Breast epithelium (tissue), 4 donors: ENCODE data around the gene NSUN2. TPM values are rescaled to one million over a fixed set of nuclear protein-coding genes. Genes with fewer than 3 reads are reported as not detected.

Experiments used
- DNase-seq, 2 donors: peaks; one replicate each; pipeline ENCODE4 v3.0.0-alpha.2; 2019; ENCODE audit warnings: low spot score in 2 of 2
- H3K27ac ChIP-seq, 2 donors: fragments of 200-600 bp; sonication (generic) in 1 of 2; one replicate each; pipeline ENCODE4 v1.5.1; 2016 to 2019; ENCODE audit warnings: mild to moderate bottlenecking in 1 of 2
- H3K27me3 ChIP-seq, 2 donors: fragments of 200-600 bp; sonication (generic) in 1 of 2; one replicate each; pipeline versions ENCODE4 v1.5.1 to v1.6.0; 2017 to 2019; ENCODE audit warnings: control low read depth in 1 of 2, mild to moderate bottlenecking in 1 of 2
- H3K36me3 ChIP-seq: fragments of 200-600 bp; one replicate; pipeline ENCODE4 v1.5.1; 2019
- H3K4me1 ChIP-seq, 2 donors: fragments of 200-600 bp; sonication (generic); one replicate each; pipeline ENCODE4 v1.5.1; 2016 to 2019; ENCODE audit warnings: control low read depth in 1 of 2
- H3K4me3 ChIP-seq, 3 donors: fragments of 200-600 bp; sonication (generic); 1 replicate in 2 of 3; 2 replicates in 1 of 3; pipeline ENCODE4 v1.5.1; 2016 to 2019; ENCODE audit warnings: mild to moderate bottlenecking in 3 of 3, moderate library complexity in 2 of 3
- H3K9me3 ChIP-seq, 2 donors: fragments of 200-600 bp; sonication (generic) in 1 of 2; one replicate each; pipeline ENCODE4 v1.5.1; 2016 to 2019; ENCODE audit warnings: control low read depth in 1 of 2
- CTCF ChIP-seq, 3 donors: fragments of 450-650 bp; IDR thresholded peaks; one replicate each; pipeline ENCODE4 v1.5.1; 2016 to 2017; ENCODE audit warnings: antibody characterized with exemption in 3 of 3, mild to moderate bottlenecking in 3 of 3, moderate library complexity in 3 of 3
- POLR2A ChIP-seq: fragments of 450-650 bp; IDR thresholded peaks from one replicate; pipeline ENCODE4 v1.6.1; 2016; ENCODE audit warnings: antibody characterized with exemption, mild to moderate bottlenecking, moderate library complexity
- POLR2AphosphoS5 ChIP-seq, 3 donors: sonication (generic); formaldehyde crosslinking; IDR thresholded peaks; one replicate each; pipeline ENCODE4 v1.6.1; 2017; ENCODE audit warnings: antibody characterized with exemption in 3 of 3
- intact Hi-C: fragments of 100-400 bp; cut with DNase I; formaldehyde crosslinking; loops from one replicate; pipeline ENCODE4 v1.15.1; 2023; ENCODE audit warnings: low total_unique reads
- total RNA-seq, 3 donors: library from RNA; depleted of rRNA; stranded (reverse); fragments of >200 nt; gene quantifications; one replicate each; pipeline ENCODE4 v1.1.0, GENCODE V29; 2016

NSUN2 gene
- total RNA-seq, 3 donors from 2014 or later = 36.8 to 58.7 (median 55.6) TPM

GRCh38 chr5:6570530-6570929 lies 62.3 kb downstream of the NSUN2 start:
- peaks cover 0 to 32% of the 10 kb centered on the region in 2 donors for H3K27me3 ChIP-seq
- no peaks in the 10 kb centered on the region for H3K9me3 ChIP-seq
- TF ChIP-seq POLR2AphosphoS5 (IDR thresholded peaks at IDR 0.05) = no peak
- no peaks in the 10 kb centered on the region for H3K4me1 ChIP-seq
- intact Hi-C loops = no loop called here
- DNase-seq = no peak
- no peaks in the 10 kb centered on the region for H3K36me3 ChIP-seq
- no peak overlapping the region for H3K4me3 ChIP-seq
- no peak overlapping the region for H3K27ac ChIP-seq

GRCh38 chr5:6568889-6569288 lies 64.0 kb downstream of the NSUN2 start:
- no peak for TF ChIP-seq CTCF (IDR thresholded peaks at IDR 0.05)
- TF ChIP-seq POLR2A = no peak
- Histone ChIP-seq H3K27me3 (peaks cover 0 to 29% of the 10 kb centered on the region in 2 donors), H3K4me3 (no peak overlapping the region), H3K9me3 (no peaks in the 10 kb centered on the region), H3K27ac (no peak overlapping the region), H3K4me1 (no peaks in the 10 kb centered on the region), H3K36me3 (no peaks in the 10 kb centered on the region)
- DNase-seq = no peak
- intact Hi-C loops = no loop called here

GRCh38 chr5:6568383-6568782 lies 64.5 kb downstream of the NSUN2 start:
- no peaks in the 10 kb centered on the region for H3K4me1 ChIP-seq

GRCh38 chr5:6567835-6568234 lies 65.0 kb downstream of the NSUN2 start:
- Histone ChIP-seq H3K9me3 (no peaks in the 10 kb centered on the region), H3K4me3 (no peak overlapping the region), H3K36me3 (no peaks in the 10 kb centered on the region), H3K27ac (no peak overlapping the region), H3K4me1 (no peaks in the 10 kb centered on the region), H3K27me3 (peaks cover 0 to 23% of the 10 kb centered on the region in 2 donors)
- DNase-seq = no peak
- no peak for TF ChIP-seq CTCF (IDR thresholded peaks at IDR 0.05)
- TF ChIP-seq POLR2AphosphoS5 (IDR thresholded peaks at IDR 0.05) = no peak
- intact Hi-C loops = no loop called here

More at GRCh38 chr5:6568383-6568782, 64.5 kb downstream of the NSUN2 start:
- no peak overlapping the region for H3K27ac ChIP-seq
- no peak for TF ChIP-seq POLR2A
- no peak for TF ChIP-seq POLR2AphosphoS5 (IDR thresholded peaks at IDR 0.05)
- TF ChIP-seq CTCF (IDR thresholded peaks at IDR 0.05) = no peak
- intact Hi-C loops = no loop called here
- DNase-seq = no peak
- H3K4me3 ChIP-seq = no peak overlapping the region
- no peaks in the 10 kb centered on the region for H3K36me3 ChIP-seq
- H3K9me3 ChIP-seq = no peaks in the 10 kb centered on the region
- peaks cover 0 to 25% of the 10 kb centered on the region in 2 donors for H3K27me3 ChIP-seq

GRCh38 chr5:6567068-6567467 lies 65.8 kb downstream of the NSUN2 start:
- TF ChIP-seq POLR2A (no peak), POLR2AphosphoS5 (IDR thresholded peaks at IDR 0.05) (no peak), CTCF (IDR thresholded peaks at IDR 0.05) (no peak)
- Histone ChIP-seq H3K27me3 (peaks cover 0 to 17% of the 10 kb centered on the region in 2 donors), H3K4me1 (no peaks in the 10 kb centered on the region), H3K9me3 (no peaks in the 10 kb centered on the region), H3K27ac (no peak overlapping the region), H3K36me3 (no peaks in the 10 kb centered on the region), H3K4me3 (no peak overlapping the region)
- DNase-seq = no peak
- intact Hi-C loops = no loop called here

- Histone ChIP-seq H3K27me3 (peaks cover 0 to 15% of the 10 kb centered on the region in 2 donors), H3K4me1 (no peaks in the 10 kb centered on the region), H3K4me3 (no peak overlapping the region), H3K27ac (no peak overlapping the region), H3K36me3 (no peaks in the 10 kb centered on the region), H3K9me3 (peaks cover 0 to 6% of the 10 kb centered on the region in 2 donors)
- TF ChIP-seq CTCF (IDR thresholded peaks at IDR 0.05) (no peak), POLR2A (no peak), POLR2AphosphoS5 (IDR thresholded peaks at IDR 0.05) (no peak)
- intact Hi-C loops = no loop called here
- DNase-seq = no peak
These were observed 67.4 kb downstream of the NSUN2 start for GRCh38 chr5:6565492-6565891.
